Panc1 (cell line): ENCODE measurements around the gene USP32.

Source experiments
- TF ChIP-seq, protein P1 (sequence below): fragments of 450-650 bp; IDR thresholded peaks from 2 replicates; pipeline ENCODE4 v1.5.1; 2017; ENCODE audit warnings: mild to moderate bottlenecking
- TF ChIP-seq, protein P2 (sequence below), 2 experiments: IDR thresholded peaks; 2 replicates each; pipeline ENCODE4 v1.6.1; 2011 to 2012; ENCODE audit warnings: low read depth in 2 of 2, control low read depth in 1 of 2, low read length in 1 of 2, mild to moderate bottlenecking in 1 of 2, moderate library complexity in 1 of 2; ENCODE audit not compliant: insufficient read depth in 1 of 2

- TF ChIP-seq, protein P1, sequence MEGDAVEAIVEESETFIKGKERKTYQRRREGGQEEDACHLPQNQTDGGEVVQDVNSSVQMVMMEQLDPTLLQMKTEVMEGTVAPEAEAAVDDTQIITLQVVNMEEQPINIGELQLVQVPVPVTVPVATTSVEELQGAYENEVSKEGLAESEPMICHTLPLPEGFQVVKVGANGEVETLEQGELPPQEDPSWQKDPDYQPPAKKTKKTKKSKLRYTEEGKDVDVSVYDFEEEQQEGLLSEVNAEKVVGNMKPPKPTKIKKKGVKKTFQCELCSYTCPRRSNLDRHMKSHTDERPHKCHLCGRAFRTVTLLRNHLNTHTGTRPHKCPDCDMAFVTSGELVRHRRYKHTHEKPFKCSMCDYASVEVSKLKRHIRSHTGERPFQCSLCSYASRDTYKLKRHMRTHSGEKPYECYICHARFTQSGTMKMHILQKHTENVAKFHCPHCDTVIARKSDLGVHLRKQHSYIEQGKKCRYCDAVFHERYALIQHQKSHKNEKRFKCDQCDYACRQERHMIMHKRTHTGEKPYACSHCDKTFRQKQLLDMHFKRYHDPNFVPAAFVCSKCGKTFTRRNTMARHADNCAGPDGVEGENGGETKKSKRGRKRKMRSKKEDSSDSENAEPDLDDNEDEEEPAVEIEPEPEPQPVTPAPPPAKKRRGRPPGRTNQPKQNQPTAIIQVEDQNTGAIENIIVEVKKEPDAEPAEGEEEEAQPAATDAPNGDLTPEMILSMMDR: no peak
- TF ChIP-seq, protein P2, sequence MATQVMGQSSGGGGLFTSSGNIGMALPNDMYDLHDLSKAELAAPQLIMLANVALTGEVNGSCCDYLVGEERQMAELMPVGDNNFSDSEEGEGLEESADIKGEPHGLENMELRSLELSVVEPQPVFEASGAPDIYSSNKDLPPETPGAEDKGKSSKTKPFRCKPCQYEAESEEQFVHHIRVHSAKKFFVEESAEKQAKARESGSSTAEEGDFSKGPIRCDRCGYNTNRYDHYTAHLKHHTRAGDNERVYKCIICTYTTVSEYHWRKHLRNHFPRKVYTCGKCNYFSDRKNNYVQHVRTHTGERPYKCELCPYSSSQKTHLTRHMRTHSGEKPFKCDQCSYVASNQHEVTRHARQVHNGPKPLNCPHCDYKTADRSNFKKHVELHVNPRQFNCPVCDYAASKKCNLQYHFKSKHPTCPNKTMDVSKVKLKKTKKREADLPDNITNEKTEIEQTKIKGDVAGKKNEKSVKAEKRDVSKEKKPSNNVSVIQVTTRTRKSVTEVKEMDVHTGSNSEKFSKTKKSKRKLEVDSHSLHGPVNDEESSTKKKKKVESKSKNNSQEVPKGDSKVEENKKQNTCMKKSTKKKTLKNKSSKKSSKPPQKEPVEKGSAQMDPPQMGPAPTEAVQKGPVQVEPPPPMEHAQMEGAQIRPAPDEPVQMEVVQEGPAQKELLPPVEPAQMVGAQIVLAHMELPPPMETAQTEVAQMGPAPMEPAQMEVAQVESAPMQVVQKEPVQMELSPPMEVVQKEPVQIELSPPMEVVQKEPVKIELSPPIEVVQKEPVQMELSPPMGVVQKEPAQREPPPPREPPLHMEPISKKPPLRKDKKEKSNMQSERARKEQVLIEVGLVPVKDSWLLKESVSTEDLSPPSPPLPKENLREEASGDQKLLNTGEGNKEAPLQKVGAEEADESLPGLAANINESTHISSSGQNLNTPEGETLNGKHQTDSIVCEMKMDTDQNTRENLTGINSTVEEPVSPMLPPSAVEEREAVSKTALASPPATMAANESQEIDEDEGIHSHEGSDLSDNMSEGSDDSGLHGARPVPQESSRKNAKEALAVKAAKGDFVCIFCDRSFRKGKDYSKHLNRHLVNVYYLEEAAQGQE (IDR thresholded peaks at IDR 0.05; ENCODE audit: insufficient read depth in 1 of 2, low read depth in 2 of 2, low read length in 1 of 2): no peak
Observed at GRCh38 chr17:60398227-60398959, 6.5 kb upstream of the USP32 start.
